Stimulated activated CD8-positive, alpha-beta memory T cell treated with anti-CD3 and anti-CD28 coated beads, Interleukin-7, amount 100 ng/mL, for 24 hours (primary cell): ENCODE data around the gene ITGB2.

Source experiments
- DNase-seq: peaks from one replicate; pipeline ENCODE4 v3.0.0-alpha.2; 2020; ENCODE audit warnings: low read depth

ITGB2 gene

GRCh38 chr21:44867999-44868700 lies 52.5 kb downstream of the ITGB2 start:
- no peak for DNase-seq

DNA sequence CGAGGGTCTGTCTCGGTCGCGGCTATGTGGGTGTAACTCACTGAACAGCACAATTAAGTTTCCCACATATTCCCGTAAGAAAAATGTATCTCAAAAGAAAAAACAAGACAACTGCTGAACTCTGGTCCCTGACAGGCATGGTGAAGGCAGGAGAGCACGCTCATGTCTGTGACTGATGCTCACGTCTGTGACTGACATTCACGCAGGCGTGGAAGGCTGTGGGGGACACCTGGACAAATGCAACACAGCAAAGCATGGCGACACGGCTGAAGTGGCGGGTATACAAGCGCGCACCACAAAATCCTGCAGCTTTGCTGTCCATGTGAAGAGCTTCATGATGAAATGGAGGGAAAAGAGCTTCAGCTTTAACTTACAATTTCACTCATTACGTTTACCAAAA lies 53.2 kb downstream of the ITGB2 start:
- DNase-seq = no peak

DNA sequence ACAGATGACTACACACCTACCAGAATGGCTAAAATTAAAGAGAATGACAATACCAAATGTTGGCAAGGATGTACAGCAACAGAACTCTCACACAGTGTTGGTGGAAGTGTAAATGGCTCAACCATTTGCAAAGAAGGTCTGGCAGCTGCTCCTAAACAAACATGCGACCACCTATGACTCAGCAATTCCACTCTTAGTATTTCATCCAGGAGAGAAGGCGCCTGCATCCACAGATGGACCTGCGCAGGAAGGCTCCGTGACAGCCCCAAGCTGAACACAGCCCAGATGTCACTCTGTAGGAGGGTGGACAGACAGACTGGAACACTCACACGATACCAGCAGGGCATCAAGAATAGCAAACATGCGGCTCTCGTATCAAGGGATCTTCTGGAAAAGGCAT lies 53.9 kb downstream of the ITGB2 start:
- DNase-seq = no peak

- DNase-seq = no peak
Observed at GRCh38 chr21:44865561-44866280, 55.0 kb downstream of the ITGB2 start.

GRCh38 chr21:44862869-44863685 lies 57.6 kb downstream of the ITGB2 start:
- no peak for DNase-seq

DNA sequence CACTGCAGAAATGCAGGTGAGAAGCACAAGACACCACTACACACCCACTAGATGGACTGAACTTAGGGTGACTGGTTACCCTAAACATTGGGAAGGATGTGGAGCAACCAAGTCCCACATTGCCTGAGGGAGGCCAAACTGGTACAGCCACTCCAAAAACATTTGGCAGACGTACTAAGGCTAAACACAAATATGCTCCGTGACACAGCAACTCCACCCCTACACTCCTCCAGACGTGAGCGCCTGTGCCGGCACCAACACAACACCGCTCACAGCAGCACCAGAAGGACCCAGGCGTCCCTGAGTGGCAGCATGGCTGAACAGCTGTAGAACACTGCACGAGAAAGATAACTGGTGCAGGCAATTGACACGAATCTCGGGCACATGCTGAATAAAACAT lies 61.9 kb downstream of the ITGB2 start:
- no peak for DNase-seq

- DNase-seq = no peak
Observed at GRCh38 chr21:44858291-44858690, 62.4 kb downstream of the ITGB2 start.

- no peak for DNase-seq
Observed at GRCh38 chr21:44857127-44857892, 63.4 kb downstream of the ITGB2 start.

DNA sequence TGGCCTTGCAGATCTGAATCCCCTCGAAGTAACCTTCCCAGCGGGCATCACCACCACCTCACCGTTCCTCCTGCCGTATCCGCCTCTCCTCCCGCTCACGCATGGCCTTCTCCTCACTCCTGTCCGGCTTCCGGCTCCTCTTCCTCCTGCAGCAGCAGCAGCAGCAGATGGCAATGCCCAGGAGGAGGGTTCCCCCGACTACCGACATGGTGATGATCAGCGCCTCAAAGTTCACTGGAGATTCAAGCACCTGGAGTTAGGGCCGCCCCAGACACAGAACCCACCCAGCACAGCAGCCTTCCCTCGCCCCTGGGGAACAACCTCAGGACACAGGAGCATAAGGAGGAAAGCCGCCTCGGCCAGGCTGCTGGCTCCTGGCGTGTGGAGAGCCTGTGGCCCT lies 64.6 kb downstream of the ITGB2 start:
- DNase-seq = no peak

DNA sequence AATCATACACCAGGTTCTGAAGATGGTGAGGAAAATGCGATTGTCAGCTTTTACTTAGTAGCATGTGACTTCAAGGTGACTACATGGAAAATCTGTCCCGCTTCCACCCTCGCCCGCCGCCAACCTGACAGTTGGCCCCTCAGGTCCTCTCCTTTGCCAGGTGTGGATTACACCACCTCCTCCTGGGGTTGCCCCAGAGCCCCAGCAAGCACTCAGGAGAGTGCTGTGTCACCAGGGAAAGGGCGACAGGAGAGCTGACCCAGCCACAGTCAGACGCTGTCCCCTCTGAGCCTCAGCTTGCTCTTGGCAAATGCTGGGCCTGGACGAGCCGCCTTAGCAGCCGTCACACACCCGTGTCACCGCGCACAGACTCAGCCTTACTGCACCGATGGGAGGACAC lies 65.1 kb downstream of the ITGB2 start:
- DNase-seq = no peak

DNA sequence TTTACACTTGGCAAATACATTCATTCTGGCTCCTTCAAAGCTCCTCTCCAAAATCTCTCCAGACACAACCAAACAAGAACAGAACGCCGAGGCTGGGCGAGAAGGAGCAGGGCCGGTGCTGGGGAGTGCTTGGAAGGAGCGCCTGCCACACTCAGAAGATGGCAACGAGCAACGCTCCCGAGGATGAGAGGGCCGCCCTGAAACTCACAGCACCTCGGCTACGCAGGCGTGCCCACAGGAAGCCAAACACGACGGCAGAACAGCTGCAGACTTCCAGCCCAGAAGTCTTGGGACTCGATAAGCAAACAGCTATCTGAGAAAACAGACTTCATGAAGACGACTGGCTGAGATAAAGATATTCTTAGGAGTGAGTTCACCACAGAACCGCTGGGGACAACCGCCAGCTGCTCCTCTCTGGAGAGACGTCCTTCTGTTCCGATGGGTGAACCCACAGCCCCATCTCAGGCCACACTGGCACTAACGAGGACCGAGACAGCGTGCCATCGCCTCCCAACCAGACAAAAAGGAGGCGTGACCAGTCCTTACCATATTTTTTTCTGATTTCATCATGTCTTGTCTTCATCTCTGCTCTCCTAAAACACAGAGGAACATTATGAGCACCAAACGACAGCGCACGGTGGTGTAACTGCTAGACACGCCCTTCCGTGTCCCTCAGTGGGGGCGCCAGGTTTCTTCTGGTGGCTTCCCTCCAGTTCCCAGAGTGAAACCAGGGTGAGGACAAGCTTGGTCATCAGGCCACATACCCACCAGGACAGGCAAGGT lies 65.8 kb downstream of the ITGB2 start:
- DNase-seq = no peak

DNA sequence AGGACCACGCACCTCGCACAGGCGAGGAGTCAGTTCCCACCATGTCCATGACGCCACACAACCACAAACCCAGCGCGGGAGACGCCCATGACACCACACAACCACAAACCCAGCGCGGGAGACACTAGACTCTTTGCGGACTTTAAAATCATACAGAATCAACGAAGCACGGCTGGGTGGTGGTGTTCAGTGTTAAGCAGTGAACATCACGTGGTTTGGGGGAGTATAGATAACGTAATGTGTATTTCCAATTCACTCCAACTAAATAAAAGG lies 66.4 kb downstream of the ITGB2 start:
- DNase-seq = no peak

DNA sequence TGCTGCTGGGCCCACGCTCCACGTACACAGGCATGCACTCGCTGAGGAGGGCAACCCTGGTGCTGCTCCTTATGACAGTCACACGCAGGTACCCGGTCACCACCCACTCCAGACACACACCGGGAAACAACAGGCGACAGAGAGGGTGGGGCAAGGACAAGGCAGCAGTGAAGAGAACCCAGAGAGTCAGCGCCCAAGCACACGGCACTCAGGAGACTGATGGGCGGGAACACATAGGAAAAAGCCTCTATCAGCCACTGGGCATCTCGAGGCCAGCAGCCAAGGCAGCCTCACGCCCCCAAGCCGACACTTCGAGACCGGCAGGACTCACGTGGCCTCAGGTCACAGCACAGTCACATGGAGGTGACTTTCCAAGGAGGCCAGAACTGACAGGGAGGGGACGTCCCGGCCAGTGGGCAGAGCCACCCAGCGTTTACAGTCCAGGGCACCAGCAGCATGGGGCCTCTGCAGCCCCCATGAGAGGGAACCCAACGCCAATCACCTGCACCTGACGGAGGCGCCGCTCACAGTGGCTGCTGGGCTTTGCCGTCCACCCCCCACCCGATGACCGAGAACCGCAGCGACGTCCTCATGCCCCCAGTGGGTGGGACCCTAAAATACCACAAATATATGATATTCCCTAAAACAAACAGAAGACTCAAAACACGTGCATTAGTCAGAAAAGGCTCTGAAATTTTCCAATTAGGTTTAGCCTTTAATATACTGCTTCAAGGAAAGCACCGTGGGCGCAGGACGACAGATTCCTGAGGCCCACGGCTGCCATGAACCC lies 66.9 kb downstream of the ITGB2 start:
- DNase-seq = no peak

DNA sequence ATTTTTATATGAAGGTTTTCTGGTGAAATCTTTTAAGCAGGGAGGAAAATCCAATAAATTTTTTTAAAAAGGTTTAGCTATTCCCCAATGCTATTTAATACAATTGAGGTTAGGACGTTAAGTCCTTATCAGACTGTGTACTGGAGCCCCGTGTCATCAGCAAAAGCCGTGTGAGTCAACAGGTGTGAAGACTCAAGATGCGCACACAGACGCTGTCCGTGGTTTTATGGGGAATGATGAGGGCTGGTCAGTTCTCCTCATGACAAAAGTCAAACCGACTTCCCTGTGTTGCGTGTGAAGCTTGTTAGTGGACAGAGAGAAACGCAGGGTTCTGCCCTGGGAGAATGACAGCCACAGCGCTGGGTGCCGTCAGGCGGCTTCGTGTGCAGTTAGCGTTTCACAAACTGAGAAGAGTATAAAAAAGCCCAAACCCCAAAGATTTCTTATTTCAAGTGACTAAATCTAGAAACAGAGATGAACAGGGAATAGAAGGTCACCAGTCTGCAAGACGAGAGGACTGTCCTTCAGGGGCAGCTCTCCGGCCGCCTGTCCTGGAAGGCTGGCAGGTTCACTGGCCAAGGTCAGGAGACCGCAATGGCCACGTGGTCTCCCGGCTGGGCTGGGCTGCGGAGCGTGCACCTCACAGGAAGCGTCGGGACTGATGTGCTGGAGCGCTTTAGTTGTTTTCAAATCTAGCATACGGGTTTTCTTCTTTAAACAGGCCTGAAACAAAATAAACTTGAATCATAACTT lies 69.6 kb downstream of the ITGB2 start:
- DNase-seq = no peak

DNA sequence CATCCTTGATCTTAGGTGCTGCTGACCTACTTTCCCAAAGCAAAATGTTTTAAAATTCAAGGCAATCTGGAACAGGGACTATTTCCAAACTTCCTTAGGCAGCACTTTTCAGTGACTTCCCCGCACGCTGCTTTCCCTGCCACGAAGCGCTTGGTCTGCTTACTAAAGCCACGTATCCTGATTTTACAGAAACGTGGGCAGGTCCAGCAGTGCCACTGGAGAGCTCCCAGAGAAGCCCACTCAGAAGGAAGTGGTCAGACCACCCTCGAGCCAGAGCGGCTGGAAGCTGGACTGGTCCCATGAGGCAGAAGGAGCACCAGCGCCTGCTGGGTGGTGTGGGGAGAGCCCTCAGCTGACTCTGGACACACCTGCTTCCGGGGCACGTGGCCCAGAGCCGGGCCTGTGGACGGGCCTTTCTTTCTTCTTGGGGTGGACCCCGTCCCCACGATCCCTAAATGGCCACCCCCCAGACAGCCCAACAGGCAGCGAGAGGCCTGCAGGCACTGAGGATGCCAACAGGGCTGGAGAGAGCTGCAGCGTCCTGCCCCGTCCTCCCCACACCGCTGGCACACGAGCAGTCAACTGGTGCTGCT lies 70.4 kb downstream of the ITGB2 start:
- no peak for DNase-seq

GRCh38 chr21:44849616-44850130 lies 71.0 kb downstream of the ITGB2 start:
- DNase-seq = no peak

DNA sequence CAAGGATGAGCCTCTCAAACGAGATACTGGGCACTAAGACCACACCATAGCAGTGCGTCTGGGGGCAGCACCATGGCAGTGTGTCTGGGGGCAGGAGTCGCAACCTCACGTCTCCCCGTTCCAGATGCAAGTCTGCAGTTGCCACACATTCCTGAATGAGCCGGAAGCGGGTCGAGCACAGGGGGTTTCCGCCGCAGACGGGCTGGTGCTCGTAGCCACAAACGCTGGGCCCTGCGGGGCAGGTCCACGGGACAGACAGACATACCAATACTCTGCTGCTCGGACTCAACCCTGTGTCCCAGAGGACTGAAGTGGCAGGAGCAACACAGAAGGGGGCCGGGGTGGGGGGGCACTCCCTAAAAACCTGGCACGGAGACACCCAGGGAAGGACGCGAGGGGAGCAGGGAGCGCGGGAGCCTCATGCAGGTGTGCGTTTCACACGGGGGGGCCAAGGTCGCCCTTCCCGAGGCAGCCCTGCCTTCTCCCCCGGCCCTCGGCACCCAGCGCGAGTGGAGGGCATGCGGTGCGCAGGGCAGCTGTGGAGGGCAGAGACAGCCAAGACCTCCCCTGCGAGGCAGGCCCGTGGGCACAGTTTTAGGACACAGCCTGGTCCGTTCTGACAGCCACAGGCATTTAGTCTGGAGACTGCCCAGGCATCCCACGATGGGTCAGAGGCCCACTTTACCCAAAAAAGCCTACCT lies 71.7 kb downstream of the ITGB2 start:
- DNase-seq = no peak

GRCh38 chr21:44847261-44848056 lies 73.2 kb downstream of the ITGB2 start:
- no peak for DNase-seq
